Caki2 (cell line): ENCODE results near the gene STAU1. TPM values are rescaled to one million over a fixed set of nuclear protein-coding genes. Genes with fewer than 3 reads are reported as not detected.
"Not testable (repeated sequence)": the region's sequence is repeated elsewhere in the genome, so short reads cannot be mapped to it uniquely, and the experiment has no call there.

ENCODE experiments used
- DNase-seq: peaks from one replicate; pipeline ENCODE4 v3.0.0-alpha.2; 2015; ENCODE audit warnings: low read depth
- in situ Hi-C: cut with HindIII; loops from 2 replicates; pipeline ENCODE4 v1.10.0; 2016; ENCODE audit warnings: low sequenced_read_pairs, low pct_unique_long_range_greater_than_20kb, mixed read lengths
- total RNA-seq: library from RNA; depleted of rRNA; stranded (reverse); fragments of >200 nt; shearing (Covaris generic); gene quantifications from 2 replicates; pipeline ENCODE4 v1.2.3, GENCODE V29; 2014; ENCODE audit warnings: low replicate concordance

STAU1 gene
- total RNA-seq, 1 experiment from 2014 or later, result 65.3 TPM

DNA sequence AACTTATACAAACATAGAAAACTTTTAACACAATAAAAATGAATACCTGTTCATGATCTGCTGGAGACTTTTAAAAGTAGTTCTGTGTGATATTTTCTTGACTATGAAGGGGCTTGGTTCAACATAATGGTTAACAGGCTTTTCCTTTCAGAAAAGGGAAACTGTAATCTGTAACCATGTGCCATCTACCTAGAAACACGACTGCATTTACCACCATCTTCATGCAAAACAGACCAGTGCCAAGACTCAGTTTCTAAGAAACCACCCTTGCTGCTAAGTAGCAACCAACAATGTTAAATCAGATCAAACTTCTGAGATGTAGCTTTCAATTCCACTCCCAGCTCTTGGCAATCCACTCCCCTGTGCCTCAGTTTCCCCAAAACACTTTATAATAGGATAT lies 15.7 kb downstream of the STAU1 start:
- no peak for DNase-seq
- in situ Hi-C loops, result no loop called here

DNA sequence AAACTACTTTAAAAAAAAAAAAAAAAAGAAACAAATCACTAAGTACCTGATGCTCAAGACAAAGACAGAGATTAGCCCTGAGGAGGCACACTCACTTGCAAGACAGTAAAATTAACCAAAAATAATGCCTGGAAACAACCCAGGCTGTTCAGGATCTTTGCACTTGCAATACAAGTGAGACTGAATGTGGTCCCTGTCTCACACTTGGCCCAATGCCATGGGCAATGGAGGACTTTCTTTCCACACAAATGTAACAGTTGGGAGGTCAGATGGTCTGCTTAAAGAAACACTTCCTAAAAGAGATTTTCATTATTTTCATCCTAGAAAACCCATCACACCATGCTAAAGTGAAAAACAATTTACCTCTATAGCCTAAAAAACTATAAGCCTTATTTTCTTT lies 16.2 kb downstream of the STAU1 start:
- in situ Hi-C loops, result no loop called here
- no peak for DNase-seq

DNA sequence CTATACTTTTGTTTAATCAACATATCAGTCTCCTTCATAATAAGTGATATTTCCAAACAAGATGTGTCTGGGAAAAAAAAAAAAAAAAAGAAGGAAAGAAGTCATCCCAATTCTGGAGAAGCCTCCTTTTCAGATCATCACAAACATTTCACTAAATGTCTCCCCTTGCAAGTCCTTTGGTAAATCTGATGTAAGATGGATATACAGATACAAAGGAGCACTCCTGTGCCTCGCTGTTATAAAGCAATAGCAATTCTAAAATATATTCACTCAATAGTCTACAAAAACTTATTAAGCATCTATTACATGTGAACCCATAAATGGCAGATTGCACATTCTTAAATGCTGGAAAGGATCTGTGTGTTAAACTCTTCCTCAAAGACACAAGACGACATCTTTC lies 17.4 kb downstream of the STAU1 start:
- no peak for DNase-seq
- in situ Hi-C loops, result no loop called here

DNA sequence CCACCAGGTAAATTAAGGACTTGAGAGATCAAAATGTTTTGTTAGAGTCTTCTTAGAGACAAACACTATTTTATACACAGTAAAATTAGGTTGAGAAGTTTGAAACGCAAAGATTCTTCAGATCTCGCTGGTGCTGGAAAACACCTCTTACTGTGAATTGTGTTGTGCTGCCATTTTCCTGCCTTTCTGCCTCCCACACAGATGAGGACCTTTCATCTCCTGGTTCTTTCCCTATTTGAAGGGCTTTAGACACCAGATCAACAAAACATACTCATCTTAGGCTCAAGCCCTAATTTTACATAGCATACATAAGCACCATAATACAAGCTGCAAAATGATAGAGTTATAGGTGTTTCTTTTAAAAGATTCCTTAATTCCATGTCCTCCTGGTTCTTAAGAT lies 18.6 kb downstream of the STAU1 start:
- DNase-seq, result no peak
- in situ Hi-C loops, result no loop called here

DNA sequence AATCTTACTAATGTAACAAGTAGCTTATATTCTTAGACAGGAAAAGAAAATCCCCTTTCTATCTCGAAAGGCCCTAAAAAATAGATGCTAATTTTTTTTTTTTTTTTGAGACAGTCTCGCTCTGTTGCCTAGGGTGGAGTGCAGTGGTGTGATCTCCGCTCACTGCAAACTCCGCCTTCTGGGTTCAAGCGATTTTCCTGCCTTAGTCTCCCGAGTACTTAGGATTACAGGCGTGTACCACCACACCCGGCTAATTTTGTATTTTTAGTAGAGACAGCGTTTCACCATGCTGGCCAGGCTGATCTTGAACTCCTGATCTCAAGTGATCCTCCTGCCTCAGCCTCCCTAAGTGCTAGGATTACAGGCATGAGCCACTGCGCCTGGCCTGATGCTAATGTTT lies 19.3 kb downstream of the STAU1 start:
- DNase-seq, in situ Hi-C loops: not testable (repeated sequence)

DNA sequence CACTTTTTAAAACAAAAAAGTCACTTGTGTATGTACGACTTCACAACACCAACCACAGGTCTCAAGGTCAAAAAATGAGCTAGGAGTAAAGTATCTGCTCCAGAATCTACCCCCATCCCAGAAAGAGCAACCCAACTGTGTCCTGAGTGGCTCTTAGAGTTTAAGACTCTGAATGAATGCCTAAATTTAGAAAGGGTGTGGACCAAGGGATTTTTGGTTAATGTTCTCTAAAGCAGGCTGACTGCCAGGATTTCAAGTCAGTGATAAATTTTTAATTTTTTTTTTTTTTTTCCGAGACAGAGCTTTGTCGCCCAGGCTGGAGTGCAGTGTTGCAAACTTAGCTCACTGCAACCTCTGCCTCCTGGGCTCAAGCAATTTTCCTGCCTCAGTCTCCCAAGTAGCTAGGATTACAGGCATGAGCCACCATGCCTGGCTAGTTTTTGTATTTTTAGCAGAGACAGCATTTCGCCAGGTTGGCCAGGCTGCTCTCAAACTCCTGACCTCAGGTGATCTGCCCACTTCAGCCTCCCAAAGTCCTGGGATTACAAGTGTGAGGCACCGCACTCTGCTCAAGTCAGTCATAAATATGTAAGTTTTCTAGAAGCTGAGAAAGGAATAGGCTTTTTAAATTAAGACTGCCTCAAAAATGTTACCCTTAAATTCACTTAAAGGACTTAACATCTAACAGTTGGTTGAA lies 20.2 kb downstream of the STAU1 start:
- in situ Hi-C loops, result no loop called here
- DNase-seq, result no peak

DNA sequence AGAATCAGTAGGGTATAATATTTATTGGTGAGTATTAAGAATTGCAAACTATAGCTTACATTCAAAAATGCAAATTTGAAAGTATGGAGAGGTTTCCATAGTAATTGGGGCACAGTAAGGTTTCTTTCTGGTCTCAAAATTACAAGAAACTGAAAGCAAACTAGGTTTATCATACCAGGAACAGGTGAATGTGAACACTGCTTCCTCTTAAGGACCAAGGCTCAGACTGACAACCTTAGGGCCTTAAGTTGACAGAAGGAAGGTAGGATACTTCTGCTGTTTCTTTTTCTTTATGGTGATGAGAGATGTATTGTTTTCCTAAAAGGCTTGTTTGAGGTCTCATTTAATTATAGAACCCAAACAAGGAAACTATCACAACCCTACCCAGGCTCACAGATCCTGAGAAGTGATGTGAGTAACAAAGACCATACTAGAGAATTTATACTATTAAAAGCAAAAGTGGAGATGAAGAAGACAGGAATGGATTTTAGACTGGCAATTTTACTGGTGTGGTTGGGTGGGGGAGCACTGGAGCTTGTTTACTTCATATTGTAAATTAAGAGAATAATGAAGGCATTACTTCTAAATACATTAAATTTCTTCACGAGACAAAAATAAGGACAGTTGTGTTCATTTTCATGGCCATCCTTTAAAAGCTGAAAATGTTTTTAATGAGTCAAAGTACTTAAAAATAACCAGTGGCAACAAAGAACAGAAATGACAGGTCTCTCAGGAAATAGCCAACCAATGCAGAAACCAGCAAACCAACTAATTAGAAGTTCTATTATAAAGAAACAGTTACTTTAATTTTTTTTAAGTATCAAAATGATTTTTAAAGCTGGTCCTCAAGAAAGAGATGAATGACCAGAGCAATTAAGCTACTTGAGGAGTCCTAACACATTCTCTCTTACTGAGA lies 21.3 kb downstream of the STAU1 start:
- in situ Hi-C loops, result no loop called here
- no peak for DNase-seq

DNA sequence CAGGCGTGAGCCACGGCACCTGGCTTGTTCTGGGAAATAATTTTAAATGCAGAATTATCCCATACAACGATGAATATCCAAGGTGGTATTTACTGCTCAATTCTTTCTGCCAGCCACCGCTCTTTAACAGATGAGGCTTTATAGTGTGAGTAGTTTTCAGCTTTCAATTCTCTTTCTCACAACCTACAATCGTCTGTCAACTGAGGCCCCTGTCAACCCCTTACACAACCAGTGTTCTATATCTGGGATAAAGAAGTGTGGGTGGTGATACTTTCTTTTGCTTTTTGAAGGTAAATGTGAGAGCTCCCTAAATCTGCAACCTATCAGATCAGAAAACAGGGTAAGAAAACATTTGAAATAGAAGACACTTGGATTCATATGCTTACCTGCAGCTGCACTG lies 22.5 kb downstream of the STAU1 start:
- no peak for DNase-seq
- in situ Hi-C loops, result no loop called here

DNA sequence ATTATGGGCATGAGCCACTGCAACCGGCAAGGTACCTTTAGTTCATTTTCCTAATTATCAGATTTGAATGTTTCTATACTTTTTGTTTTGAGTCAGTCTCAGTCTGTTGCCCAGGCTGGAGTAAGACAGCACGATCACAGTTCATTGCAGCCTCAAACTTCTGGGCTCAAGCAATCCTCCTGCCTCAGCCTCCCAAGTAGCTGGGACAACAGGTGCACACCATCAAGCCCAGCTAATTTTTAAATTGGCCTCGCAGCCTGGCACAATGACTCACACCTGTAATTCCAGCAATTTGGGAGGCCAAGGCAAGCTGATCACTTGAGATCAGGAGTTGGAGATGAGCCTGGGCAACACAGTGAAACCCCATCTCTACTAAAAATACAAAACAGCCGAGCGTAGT lies 24.4 kb downstream of the STAU1 start:
- in situ Hi-C loops, result no loop called here

DNA sequence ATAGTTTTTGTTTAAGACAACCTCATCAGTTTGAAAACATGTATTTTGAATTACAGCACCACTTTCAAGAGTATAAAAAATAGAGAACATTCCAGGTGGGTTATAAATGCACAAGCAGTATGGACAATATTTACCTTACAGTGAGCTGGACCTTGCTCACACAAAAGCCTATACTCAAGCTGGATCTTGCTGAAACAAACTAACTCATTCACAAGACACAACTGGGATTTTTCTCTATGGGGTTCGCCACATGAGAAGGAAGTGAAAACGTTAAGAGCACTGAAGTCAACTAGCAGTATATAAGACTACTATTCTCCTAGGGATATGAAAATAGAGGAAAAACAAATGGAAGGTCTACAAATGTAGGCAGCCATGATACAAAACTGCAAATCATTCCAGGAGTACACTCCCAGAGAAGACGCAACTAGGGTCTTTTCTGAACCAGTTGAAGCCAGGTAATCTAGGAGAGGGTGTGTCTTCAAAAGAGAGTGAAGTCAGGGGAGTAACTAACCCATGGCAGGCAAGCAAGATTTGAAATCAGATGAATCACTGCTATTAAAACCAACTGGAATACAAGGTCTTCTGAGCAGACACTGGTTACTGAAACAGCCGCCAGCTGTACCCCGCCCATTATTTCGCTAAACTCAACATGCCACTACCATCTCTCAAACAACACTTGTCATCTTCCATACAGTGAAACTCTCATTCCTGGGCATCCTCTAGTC lies 26.5 kb downstream of the STAU1 start:
- in situ Hi-C loops, result no loop called here
- DNase-seq, result no peak

More for the DNA sequence above, 24.4 kb downstream of the STAU1 start:
- DNase-seq, result no peak

DNA sequence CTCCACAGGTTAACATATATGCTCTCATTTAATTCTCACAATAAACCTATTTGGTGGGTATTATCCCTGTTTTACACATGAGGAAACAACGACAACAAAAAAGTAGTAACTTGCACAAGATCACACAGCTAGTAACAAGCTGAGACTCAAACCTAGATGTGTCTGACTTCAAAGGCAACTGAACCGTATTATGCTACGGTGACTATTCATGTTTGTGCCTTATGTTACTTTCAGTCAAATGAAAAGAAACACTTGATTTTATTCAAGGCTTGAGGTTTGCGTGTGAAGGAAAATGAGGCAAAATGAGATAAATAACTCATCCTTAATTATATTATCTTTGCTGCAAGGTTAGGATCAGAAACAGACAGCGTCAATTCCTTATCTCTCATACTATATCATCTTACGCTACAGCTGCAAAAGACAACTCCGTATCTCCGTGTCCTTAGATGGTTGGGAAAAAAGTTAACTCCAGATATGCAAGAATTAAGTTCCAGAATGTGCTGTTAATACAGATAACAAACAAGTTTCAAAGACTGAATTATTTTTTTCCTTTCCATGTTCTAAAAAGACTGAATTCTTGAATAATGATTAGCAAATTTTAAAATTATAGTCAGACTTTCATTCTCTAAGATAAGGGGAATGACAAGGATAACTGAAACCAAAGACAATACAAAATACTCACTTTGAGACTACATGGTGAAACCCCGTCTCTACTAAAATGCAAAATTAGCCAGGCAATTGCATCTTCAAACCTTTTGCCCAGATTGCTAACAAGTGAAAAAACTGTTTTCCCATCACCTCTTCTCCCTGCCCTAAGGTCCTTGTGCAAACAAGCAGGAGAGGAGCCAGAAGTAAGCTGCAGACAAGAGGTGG lies 27.8 kb downstream of the STAU1 start:
- in situ Hi-C loops, result no loop called here
- no peak for DNase-seq

DNA sequence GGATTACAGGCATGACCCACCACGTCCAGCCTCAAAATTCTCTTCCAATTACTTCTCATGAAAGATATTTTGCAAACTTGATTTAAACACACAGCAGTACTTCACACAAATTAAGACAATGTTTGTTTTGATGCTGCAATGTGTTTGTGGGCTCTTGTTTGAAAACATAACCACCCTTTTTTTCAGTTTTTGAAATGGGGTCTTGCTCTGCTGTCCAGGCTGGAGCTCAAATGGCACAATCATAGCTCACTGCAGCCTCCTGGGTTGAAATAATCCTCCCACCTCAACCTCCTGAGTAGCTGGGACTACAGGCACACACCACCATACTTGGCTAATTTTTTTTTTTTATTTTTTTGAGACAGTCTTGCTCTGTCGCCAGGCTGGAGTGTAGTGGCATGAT lies 31.0 kb downstream of the STAU1 start:
- no peak for DNase-seq
- in situ Hi-C loops, result no loop called here

DNA sequence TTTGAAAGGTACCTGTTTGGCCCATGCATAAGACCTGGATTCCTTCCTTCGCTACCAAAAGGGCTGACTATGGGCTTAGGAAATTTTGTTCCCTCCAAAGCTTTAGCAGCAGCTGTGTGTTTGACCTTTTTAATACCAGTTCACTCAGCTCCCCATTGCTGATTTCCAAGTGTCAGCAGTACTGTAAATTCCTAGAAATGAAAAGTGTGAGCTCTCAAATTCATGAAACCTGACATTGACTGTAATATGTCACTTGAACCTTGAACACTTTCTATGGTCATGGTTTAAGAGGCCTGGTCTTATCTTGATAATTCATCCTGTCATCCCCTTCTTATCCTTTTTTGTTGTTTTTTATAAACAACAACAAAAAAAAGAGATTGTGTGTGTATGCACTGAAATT lies 31.7 kb downstream of the STAU1 start:
- in situ Hi-C loops, result no loop called here
- no peak for DNase-seq

DNA sequence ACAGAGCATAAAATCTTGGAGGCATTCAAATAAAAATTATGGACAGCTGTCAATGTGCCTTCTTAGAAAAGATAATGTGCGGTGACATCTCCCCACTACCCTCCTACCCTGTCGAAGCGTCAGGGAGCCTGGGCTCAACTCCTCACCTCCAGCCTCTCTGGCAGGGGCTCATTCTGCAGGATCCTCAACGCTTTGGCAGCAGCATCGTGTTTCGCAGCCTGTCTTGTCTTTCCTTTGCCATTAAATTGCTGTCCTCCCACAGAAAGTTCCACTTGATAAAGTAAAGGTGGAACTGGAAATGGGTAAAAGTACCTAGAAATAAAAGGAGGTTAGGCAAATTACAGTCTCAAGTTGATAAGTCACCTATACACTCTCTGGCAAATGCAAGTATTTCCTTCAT lies 36.7 kb downstream of the STAU1 start:
- no peak for DNase-seq
- in situ Hi-C loops, result no loop called here

DNA sequence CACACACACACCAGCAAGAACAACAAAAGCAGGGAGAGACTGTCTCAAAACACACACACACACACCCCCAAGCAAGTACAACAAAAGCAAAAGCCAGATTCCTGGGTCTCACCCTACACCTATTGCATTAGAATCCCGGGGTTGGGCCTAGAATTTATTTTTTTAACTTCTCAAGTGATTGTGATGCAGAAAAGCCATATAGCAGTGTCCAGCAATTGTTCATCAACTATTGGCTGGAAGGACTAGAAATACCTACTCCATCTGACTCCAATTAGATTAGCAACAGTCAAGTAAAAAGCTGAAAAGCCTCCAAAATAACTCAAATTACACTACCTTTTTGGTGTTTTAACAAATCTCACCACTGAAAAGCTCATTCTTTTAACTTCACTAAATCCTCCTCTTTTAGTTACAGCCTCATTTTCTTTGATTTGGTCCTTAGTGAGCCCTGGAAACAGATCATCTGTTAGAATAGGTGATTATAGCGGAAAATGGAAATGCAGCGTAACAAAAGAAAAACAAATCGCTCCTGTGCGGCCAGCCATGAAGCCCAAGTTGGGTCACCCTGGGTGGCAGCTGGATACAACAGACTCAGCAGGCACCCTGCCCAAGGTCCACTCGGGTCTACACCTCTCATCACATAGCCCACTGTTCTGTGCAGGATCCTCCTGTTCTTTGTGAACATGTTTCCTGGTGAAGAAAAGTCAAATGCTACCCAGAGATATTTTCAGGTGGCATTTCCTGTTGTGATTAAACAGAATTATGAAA lies 38.7 kb downstream of the STAU1 start:
- in situ Hi-C loops, result no loop called here

DNA sequence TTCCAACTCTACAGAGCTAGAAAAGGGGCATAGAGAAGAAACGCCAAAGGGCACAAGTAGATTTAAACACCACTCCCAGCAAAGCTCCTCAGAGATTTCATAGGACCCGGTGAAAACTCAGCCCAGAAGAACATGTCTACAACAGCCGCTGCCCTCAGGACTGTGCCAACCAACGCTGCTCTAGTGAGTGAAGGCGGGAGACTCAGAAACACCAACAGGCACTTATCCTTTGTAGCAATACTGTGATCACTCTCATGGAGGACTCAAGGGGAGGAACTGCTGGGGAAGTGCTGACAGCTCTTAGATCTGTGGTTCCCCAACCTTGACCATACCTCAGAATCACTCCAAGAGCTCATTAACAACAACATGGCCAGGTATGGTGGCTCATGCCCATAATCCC lies 39.5 kb downstream of the STAU1 start:
- in situ Hi-C loops, result no loop called here

More for the DNA sequence above, 38.7 kb downstream of the STAU1 start:
- DNase-seq, result no peak

DNA sequence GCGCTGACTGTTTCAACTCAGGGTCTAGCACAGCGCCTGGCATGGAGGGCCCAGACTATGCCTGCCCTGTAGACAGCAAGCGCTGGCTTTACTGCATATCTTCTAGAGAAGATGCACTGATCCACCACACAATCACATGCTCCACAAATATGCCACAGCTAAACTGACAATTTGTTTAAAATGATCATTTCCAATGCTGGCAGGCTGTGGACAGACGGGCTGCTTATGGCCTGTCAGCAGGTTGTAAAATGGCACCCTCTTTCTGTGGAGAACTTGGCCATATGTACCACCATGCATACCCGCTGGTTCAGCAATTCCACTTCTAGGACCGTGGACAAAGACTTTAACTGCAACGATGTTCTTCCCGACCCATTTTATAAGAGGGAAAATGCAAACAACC lies 40.8 kb downstream of the STAU1 start:
- in situ Hi-C loops, result no loop called here
- no peak for DNase-seq

More for the DNA sequence above, 39.5 kb downstream of the STAU1 start:
- no peak for DNase-seq
